ENCODE data around the gene TBC1D10B.
A peak's percentile ranks its signal among the peaks of the same experiment; 100 is the strongest.

Gene TBC1D10B

DNA sequence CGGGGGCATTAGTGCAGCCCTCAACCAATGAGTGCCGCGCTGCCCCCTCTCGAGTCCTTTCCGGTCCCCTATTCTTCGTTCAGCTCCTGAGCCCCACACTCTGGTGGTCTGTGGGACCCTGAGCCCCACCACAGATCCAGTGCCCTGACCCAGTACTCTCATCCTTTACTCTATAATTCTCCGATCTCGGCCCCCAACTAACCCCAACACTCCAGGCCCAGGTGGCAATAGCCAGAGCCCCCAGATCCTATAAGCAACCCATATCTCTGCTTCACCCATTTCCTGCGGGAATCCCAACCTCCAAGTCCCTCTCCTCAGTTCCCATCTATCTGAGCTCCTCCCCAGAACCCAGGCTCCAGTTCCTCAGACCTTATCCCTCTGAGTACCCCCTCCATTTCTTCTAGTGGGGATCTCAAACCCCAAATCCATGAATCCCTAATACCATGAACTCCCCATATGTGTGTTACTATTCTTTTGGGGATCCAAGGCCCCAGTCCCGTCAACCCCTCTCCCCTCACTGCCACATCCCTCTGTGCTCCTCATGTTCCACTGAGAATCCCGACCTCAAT lies 1.0 kb upstream of the TBC1D10B start:
- H3K4me3 ChIP-seq (ENCODE audit: low read depth in 1 of 2, low read length in 2 of 2), result peak overlapping the region; percentile 20 to 56; a peak in 3 of 4 replicates
- peaks cover 39% of the 10 kb centered on the region for H3K79me2 ChIP-seq (ENCODE audit: insufficient read depth, low read length)
- no peaks in the 10 kb centered on the region for H3K9me3 ChIP-seq (ENCODE audit: insufficient read depth, low read length, severe bottlenecking)
- no peak for DNase-seq
- H3K4me2 ChIP-seq (ENCODE audit: insufficient read depth, low read length), result peak overlapping the region; percentile 71
- TF ChIP-seq EZH2 (IDR thresholded peaks at IDR 0.05; ENCODE audit: borderline replicate concordance, low read depth, low read length, severe bottlenecking) (no peak), CTCF (IDR thresholded peaks at IDR 0.05; ENCODE audit: borderline replicate concordance, extremely low read depth, low read length, poor library complexity, severe bottlenecking) (peak; percentile 1)
- peak overlapping the region; percentile 82 for H3K27ac ChIP-seq (ENCODE audit: low read length)
- peak overlapping the region; percentile 52 for H2AFZ ChIP-seq (ENCODE audit: low read depth, low read length)
- no peak for ATAC-seq (ENCODE audit: insufficient read depth, low read depth)
- peaks cover 17% of the 10 kb centered on the region for H3K36me3 ChIP-seq (ENCODE audit: insufficient read depth, low read length)
- peaks cover 24% of the 10 kb centered on the region for H4K20me1 ChIP-seq (ENCODE audit: insufficient read depth, low read length)
- H3K27me3 ChIP-seq (ENCODE audit: insufficient read depth, low read length, poor library complexity), result no peaks in the 10 kb centered on the region
- peak overlapping the region; percentile 64 for H3K9ac ChIP-seq (ENCODE audit: low read depth, low read length)
- peaks cover 45% of the 10 kb centered on the region for H3K4me1 ChIP-seq (ENCODE audit: insufficient read depth, low read length)

DNA sequence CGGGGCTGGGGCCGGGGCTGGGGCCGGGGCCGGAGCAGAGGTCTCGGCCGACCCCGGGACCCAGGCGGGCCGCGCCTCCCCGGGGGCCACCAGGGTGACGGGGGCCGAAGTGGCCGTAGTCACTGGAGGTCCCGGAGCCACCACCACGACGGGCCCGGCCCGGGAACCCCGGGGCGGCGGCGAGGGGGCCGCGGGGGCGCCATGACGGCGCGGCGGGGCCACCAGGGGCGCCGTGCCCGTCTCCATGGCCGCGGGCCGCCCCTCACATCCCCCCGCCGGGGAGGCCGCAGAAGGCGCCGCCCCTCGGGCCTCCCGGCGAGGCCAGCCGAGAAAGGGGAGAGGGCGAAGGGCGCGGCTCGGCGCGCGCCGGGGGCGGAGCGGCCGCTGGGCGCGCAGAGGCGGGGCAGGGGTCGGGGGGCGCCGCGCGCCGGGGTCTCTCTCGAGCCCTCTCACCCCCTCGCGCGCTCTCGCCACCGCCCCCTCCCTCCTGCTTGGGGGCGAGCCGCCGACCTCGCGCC lies 297 bp downstream of the TBC1D10B start:
- ATAC-seq (ENCODE audit: insufficient read depth, low read depth) (no peak), DNase-seq (no peak)
- Histone ChIP-seq H3K27me3 (ENCODE audit: insufficient read depth, low read length, poor library complexity) (no peaks in the 10 kb centered on the region), H4K20me1 (ENCODE audit: insufficient read depth, low read length) (peaks cover 28% of the 10 kb centered on the region), H2AFZ (ENCODE audit: low read depth, low read length) (peak overlapping the region; percentile 15; the same call in 1 of the 2 replicates), H3K9me3 (ENCODE audit: insufficient read depth, low read length, severe bottlenecking) (no peaks in the 10 kb centered on the region), H3K4me1 (ENCODE audit: insufficient read depth, low read length) (peaks cover 51% of the 10 kb centered on the region), H3K9ac (ENCODE audit: low read depth, low read length) (peak overlapping the region; percentile 77), H3K79me2 (ENCODE audit: insufficient read depth, low read length) (peaks cover 50% of the 10 kb centered on the region), H3K4me2 (ENCODE audit: insufficient read depth, low read length) (peak overlapping the region; percentile 86), H3K36me3 (ENCODE audit: insufficient read depth, low read length) (peaks cover 27% of the 10 kb centered on the region), H3K27ac (ENCODE audit: low read length) (peak overlapping the region; percentile 46), H3K4me3 (ENCODE audit: low read depth in 1 of 2, low read length in 2 of 2) (peak overlapping the region; percentile 73 to 76; a peak in 3 of 4 replicates)
- TF ChIP-seq CTCF (IDR thresholded peaks at IDR 0.05; ENCODE audit: borderline replicate concordance, extremely low read depth, low read length, poor library complexity, severe bottlenecking) (peak; percentile 36), EZH2 (IDR thresholded peaks at IDR 0.05; ENCODE audit: borderline replicate concordance, low read depth, low read length, severe bottlenecking) (no peak)

DNA sequence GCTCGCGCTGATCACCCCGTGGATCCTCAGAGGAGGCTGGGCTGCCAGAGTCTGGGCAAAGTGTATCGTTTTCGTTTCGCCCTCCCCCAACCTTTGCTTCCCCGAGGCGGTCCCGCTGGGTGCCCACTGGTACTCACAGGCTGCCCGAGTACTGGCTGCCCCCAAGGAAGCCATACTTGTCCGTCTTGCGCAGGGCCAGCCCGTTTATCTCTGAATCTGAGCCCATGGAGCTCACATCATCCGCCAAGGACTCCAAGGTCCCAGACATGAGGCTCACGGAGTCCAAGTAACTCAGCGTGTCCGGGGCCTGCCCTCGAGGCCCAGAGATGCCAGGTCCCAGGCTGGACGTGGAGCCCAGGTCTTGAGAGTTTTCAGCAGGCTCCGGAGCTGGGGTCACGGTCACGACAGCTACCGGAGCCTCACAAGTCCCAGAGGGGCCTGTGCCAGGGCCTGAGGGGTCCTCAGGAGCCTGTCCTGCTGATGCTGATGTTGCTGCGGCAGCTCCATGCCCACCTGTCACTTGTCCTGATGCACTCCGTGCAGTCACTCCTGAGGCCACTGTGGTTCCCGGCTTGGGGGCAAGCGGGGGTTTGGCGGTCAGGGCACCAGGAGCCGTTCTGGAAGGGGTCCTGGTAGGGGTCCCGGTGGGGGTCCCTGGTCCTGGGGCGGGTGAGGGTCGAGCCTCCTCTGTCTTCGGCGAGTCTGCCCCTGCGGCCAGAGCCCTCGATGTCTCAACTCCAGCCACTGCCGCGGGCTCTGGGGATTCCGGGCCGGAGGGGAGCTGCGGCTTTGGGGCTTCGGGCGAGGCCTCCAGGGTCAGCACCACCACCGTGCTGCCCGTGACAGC lies 980 bp downstream of the TBC1D10B start:
- peaks cover 57% of the 10 kb centered on the region for H3K79me2 ChIP-seq (ENCODE audit: insufficient read depth, low read length)
- TF ChIP-seq EZH2 (IDR thresholded peaks at IDR 0.05; ENCODE audit: borderline replicate concordance, low read depth, low read length, severe bottlenecking), result no peak
- TF ChIP-seq CTCF (IDR thresholded peaks at IDR 0.05; ENCODE audit: borderline replicate concordance, extremely low read depth, low read length, poor library complexity, severe bottlenecking), result no peak
- H3K9me3 ChIP-seq (ENCODE audit: insufficient read depth, low read length, severe bottlenecking), result no peaks in the 10 kb centered on the region
- DNase-seq (peak; percentile 36), ATAC-seq (ENCODE audit: insufficient read depth, low read depth) (no peak)
- H3K36me3 ChIP-seq (ENCODE audit: insufficient read depth, low read length), result peaks cover 34% of the 10 kb centered on the region
- H3K4me1 ChIP-seq (ENCODE audit: insufficient read depth, low read length), result peaks cover 51% of the 10 kb centered on the region
- peak overlapping the region; percentile 15 for H2AFZ ChIP-seq (ENCODE audit: low read depth, low read length)
- H3K27ac ChIP-seq (ENCODE audit: low read length), result peak overlapping the region; percentile 46
- H3K4me3 ChIP-seq (ENCODE audit: low read depth in 1 of 2, low read length in 2 of 2), result peak overlapping the region; percentile 73 to 76
- peak overlapping the region; percentile 86 for H3K4me2 ChIP-seq (ENCODE audit: insufficient read depth, low read length)
- H3K9ac ChIP-seq (ENCODE audit: low read depth, low read length), result peak overlapping the region; percentile 77
- no peaks in the 10 kb centered on the region for H3K27me3 ChIP-seq (ENCODE audit: insufficient read depth, low read length, poor library complexity)
- H4K20me1 ChIP-seq (ENCODE audit: insufficient read depth, low read length), result peaks cover 30% of the 10 kb centered on the region
